Activated T-helper 9 cell treated with anti-CD3 and anti-CD28 coated beads, Interleukin-2, amount 50 U/mL, for 16 hours (primary cell): ENCODE measurements around the gene SOX6.
"Not testable (repeated sequence)": the region's sequence is repeated elsewhere in the genome, so short reads cannot be mapped to it uniquely, and the experiment has no call there.

Experiments
- DNase-seq: peaks from one replicate; pipeline ENCODE4 v3.0.0-alpha.2; 2020; ENCODE audit warnings: low read depth

SOX6 gene

GRCh38 chr11:16148301-16148931 is 207.9 kb downstream of the SOX6 start:
- no peak for DNase-seq

DNA sequence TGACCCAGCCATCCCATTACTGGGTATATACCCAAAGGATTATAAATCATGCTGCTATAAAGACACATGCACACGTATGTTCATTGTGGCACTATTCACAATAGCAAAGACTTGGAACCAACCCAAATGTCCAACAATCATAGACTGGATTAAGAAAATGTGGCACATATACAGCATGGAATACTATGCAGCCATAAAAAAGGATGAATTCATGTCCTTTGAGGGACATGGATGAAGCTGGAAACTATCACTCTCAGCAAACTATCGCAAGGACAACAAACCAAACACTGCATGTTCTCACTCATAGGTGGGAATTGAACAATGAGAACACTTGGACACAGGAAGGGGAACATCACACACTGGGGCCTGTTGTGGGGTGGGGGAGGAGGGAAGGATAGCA is 209.4 kb downstream of the SOX6 start:
- DNase-seq, result not testable (repeated sequence)

DNA sequence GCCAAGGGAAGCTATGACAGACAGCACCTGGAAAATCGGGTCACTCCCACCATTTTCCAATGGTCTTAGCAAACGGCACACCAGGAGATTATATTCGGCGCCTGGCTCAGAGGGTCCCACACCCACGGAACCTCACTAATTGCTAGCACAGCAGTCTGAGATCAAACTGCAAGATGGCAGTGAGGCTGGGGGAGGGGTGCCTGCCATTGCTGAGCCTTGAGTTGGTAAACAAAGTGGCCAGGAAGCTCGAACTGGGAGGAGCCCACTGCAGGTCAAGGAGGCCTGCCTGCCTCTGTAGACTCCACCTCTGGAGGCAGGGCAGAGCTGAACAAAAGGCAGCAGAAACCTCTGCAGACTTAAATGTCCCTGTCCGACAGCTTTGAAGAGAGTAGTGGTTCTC is 214.7 kb downstream of the SOX6 start:
- DNase-seq, result not testable (repeated sequence)

DNA sequence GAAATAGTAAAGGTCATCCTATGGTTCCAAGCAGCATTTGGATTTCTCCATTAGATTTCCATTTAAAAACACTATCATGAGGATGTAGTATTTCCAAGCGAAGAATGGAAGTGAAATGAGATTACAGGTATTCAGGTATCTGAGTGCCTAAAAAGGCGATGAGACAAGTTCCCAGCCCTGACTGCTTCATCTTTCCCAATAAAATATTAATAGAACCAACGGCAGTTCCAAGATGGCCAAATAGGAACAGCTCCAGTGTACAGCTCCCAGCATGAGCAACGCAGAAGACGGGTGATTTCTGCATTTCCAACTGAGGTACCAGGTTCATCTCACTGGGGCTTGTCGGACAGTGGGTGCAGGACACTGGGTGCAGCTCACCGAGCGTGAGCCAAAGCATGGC is 215.2 kb downstream of the SOX6 start:
- DNase-seq, result not testable (repeated sequence)

DNA sequence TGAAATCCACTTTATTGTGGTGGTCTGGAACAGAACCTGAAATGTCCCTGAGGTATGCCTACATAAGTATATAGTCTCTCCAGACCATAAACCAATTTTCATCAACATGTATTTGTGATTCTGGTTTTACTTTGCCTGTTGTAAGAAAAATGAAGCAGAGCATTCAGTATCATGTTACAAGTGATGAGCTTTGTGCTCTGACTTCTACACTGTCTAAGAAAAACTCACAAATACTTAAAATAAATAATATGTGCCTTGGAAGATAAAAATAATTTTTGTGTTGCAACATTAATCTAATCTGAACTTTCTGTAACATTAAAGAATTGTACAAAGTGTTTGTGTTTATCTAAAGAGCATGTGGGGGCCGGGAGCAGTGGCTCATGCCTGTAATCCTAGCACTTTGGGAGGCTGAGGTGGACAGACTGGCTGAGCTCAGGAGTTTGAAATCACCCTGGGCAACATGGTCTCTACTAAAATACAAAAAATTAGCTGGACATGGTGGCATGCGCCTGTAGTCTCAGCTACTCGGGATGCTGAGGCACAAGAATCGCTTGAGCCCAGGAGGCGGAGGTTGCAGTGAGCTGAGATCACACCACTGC is 219.5 kb downstream of the SOX6 start:
- DNase-seq, result no peak

DNA sequence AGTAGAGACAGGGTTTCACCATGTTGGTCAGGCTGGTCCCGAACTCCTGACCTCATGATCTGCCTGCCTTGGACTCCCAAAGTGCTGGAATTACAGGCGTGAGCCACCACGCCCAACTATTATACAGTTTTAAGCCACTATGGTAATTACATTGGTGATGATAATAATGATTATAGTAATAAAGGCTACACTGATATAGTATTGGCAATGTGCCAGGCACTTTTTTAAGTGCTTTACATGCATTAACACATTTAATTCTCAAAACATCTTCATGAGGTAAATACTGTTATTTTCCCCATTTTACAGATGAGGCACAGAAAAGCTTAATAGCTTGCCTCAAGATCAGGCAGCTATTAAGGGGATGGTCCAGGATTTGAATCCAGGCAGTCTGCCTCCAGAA is 222.5 kb downstream of the SOX6 start:
- no peak for DNase-seq

DNA sequence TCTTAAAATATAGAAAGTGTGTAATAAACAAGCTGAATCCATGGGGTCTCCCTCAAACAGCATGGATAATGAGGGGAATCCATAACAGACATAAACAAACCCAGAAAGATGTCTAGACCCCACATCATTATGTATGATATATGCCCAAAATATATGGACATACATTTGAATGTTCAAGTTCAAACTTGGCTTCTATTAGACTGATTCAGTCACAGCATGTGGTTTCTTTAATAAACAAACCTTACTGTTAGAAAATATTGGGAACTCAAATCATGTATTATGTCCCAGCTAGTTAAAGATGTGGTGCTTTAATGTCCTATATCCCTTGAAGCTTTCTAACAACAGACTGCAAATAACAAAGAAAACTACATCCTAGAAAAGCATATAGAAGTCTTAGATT is 228.6 kb downstream of the SOX6 start:
- no peak for DNase-seq

- DNase-seq, result no peak
These were observed 230.0 kb downstream of the SOX6 start for GRCh38 chr11:16126362-16126761.

GRCh38 chr11:16125796-16126195 is 230.6 kb downstream of the SOX6 start:
- no peak for DNase-seq

DNA sequence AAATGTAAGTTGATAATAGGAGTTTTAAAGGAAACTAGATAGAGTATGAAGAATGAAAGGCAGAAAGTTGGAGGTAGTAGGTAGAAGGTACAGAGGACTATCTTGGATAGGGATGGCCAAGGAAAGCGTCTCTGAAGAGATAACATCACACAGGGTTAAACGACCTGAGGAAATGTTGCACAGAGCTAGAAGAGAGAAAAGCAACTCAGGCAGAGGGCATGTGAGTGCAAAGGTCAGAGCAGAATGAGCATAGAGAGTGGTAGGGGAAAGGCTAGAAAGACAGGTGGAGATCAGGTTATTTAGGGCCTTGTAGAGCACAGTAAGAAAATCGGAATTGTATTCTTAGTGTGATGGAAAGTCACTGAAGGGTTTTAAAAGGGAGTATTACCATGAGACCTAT is 232.0 kb downstream of the SOX6 start:
- no peak for DNase-seq

- no peak for DNase-seq
These were observed 234.5 kb downstream of the SOX6 start for GRCh38 chr11:16121853-16122252.

GRCh38 chr11:16120008-16120407 is 236.3 kb downstream of the SOX6 start:
- DNase-seq, result no peak

GRCh38 chr11:16117989-16118756 is 238.2 kb downstream of the SOX6 start:
- no peak for DNase-seq

GRCh38 chr11:16114978-16115871 is 241.1 kb downstream of the SOX6 start:
- DNase-seq, result no peak

GRCh38 chr11:16114431-16114830 is 241.9 kb downstream of the SOX6 start:
- no peak for DNase-seq

- DNase-seq, result no peak
These were observed 244.7 kb downstream of the SOX6 start for GRCh38 chr11:16111690-16112089.

GRCh38 chr11:16110886-16111285 is 245.5 kb downstream of the SOX6 start:
- DNase-seq, result no peak

DNA sequence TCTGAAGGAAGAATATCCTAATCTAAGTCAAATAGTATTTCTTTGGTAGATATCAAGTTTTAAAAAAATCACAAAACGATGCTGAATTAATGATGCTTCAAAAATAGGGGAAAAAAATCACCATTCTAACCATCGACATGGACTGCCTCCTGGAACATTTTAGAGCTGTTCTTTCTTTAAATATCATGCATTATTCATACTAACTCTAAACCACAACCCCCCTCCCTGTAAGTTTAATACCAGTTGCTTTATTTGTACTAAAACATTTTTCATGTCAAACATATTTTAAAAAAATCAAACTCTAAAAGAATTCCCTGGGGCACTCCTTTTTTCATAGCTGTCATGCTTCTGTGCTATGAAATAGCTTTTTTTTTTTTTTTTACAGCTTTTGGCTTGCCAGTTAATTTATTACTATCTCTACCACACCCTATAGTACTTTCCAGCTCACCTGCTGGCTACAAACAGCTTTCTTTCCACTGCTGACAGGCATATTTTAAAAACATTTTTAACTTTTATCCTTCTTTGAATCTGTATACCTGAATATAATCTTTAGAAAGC is 256.9 kb downstream of the SOX6 start:
- DNase-seq, result no peak

GRCh38 chr11:16098526-16099205 is 257.7 kb downstream of the SOX6 start:
- DNase-seq, result no peak

DNA sequence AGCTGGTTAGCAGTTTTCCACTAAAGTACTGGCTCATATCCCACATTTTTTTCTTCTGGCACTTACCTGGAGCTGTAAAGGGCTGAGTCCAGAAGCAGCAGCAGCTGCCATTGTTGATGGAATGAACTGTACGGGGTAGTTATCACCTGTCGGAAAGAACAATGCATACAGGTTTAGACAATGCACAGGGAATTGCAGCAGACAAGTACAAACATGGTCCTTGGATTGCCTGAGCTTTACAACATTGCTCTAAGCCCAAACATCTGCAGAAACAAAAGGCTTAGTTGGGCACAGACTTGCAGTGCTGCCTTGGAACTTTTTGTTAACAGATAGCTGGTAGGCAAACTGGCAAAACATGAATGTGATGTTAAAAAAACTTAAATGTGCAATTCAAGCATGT is 258.8 kb downstream of the SOX6 start:
- no peak for DNase-seq

DNA sequence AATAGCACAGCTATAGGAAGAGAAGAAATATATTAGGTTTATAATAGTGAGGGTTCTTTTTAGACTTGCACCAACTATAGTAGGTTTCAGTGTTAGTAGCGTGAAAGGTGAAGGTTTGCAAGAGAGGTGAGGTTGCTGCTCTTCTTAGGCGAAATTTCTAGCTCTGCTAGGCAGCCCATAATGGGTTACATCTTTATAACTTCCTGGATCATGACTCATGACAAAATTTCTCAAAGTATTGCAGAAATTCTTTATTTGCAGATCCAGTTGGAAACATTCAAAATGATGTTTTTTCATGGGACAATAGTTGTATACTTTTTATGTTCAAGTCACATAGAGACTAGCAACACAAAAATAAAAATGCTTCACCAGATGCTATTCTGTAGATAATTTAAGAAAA is 260.0 kb downstream of the SOX6 start:
- no peak for DNase-seq

- DNase-seq, result no peak
These were observed 260.6 kb downstream of the SOX6 start for GRCh38 chr11:16095756-16096155.
